NCI-H2107 (cell line): ENCODE data around the gene SPATS1.

Experiments
- DNase-seq: peaks from one replicate; lab custom pipeline; 2025; lab: John Stamatoyannopoulos, UW

The SPATS1 gene

DNA sequence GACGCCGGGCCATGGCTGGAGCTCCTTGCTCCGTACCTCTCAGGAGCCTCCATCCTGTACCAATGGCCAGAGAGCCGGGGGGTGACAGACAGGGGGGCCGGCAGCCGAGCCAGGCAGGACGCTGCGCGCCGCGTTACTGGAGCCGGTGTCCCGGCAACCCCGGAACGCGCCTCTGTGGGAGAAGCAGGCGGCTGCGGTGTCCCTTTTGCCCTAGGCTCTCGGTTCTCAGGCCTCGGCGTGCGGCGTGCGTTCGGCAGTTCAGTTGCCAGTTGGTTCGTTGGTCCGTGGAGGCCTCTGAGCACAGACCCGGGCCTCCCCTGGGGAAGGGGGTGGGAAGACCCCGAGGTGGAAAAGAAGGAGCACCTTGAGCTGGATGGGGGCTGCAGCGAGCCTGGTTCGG is at the start of gene SPATS1:
Gene SPATS1 (plus strand): TSS at position 162 of the 400 bp plus-strand sequence. CDS start 446 bp downstream, outside the sequence.
- DNase-seq, result no peak

- DNase-seq, result no peak
These were observed 49.6 kb upstream of the SPATS1 start for GRCh38 chr6:44292661-44293365.

DNA sequence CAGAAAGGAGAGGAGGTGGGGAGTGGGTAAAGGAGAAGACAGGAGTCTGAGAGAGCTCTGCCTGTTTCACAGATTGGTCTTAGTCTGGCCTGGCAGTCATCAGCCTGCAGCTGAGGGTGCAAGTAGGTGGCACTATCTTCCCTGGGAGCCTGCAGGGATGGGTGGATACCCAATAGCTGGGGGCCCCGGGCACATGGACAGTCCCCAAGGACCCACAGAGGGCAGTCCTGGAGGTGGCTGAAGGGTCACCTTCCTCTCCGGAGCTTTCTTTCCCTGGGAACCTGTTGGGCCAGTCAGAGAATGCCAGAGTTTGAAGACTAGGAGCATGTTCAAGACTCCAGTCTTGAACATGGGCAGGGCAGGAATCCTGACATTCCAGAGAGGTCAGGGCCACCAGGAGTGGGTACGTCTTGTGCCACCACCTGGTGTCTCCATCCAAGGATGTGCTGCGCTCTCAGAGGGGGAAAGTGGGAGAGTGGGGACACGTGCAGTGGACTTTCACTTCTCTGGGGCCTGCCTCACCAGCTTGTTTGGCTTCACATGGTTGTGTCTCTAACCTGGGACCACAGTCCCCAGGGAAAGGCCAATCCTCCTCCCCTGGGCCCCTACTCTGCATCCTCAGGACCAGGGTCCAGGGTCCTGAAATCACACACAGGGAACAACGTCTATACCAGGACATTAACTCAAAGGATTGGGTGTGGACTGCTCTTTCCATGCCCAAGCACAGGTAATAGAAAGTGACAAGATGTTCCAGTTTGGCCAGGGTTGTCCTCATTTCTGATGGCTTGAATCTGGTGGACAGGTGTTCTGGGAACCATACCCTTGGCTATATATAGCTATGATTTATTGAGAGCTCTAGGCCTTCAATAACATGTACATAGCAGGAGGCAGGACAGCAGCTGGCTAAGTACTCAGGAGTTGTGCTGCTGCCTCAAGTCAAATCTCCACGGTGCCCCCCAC is 47.3 kb upstream of the SPATS1 start:
- DNase-seq, result no peak

- DNase-seq, result no peak
These were observed 45.1 kb upstream of the SPATS1 start for GRCh38 chr6:44297063-44298038.

DNA sequence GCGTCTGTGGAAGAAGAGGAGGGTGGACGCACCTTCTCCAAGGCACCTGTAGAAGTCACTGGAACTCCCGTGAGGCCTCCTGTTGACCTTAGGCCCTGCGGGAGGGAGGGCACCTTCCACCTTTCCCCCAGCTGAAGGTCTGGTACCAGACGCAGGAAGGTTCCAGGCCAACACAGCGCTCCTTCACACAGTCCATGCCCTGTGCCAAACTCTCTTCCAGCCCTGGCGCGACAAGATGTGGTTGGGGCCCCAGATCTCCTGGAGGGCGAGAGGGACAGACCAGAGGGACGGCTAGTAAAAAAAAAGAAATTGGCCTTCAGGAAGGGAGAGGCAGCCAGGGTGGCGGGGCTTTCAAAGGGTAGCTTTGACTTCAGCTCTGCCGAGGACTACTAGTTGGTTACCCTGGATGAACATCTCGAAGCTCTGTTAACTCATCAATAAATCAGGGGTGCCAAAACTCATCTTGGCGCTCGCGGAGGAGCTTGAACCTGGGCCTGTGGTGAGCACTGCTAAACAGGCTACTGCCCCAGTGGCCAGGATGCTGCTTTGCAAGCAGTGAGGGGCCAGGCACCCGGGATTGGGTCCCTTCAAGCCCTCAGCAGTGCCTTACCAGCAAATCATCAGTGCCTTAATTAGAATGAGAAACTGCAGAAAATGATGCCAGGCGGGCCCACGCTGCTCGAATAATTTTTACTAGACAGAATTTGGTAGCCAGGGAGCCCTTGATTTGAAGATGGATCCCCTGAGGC is 44.2 kb upstream of the SPATS1 start:
- DNase-seq, result no peak

- no peak for DNase-seq
These were observed 43.6 kb upstream of the SPATS1 start for GRCh38 chr6:44298864-44299263.

DNA sequence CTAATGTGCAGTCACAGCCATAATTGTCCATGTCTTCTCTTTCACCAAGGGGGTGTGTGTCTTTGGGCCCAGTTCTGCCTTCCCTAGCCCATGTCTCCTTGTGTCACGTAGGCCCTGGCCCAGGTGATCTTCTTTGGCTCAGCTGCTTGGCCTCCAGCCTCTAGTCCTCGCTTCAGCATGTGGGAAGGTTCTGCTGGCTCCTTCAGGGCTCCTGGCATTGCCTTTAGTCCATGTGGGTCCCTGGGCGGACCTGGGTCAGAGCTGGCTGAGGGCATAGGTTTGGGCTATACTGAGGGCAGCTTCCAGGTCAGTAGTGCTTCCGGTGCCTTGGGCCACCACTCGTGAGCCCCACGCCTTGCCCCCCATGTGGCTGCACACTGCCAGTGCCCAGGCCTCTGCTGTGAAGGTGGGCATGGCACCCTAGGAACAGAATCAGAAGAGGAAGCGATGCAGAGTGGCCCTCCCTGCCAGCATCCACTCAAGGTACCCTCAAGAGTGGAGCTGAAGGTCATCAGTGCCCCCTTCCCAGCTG is 42.1 kb upstream of the SPATS1 start:
- DNase-seq, result no peak

GRCh38 chr6:44301106-44301505 is 41.3 kb upstream of the SPATS1 start:
- DNase-seq, result no peak

GRCh38 chr6:44301782-44302564 is 40.5 kb upstream of the SPATS1 start:
- DNase-seq, result no peak

- DNase-seq, result no peak
These were observed 39.6 kb upstream of the SPATS1 start for GRCh38 chr6:44302856-44303255.

- no peak for DNase-seq
These were observed 38.6 kb upstream of the SPATS1 start for GRCh38 chr6:44303842-44304241.

GRCh38 chr6:44304282-44305199 is 37.9 kb upstream of the SPATS1 start:
- no peak for DNase-seq

DNA sequence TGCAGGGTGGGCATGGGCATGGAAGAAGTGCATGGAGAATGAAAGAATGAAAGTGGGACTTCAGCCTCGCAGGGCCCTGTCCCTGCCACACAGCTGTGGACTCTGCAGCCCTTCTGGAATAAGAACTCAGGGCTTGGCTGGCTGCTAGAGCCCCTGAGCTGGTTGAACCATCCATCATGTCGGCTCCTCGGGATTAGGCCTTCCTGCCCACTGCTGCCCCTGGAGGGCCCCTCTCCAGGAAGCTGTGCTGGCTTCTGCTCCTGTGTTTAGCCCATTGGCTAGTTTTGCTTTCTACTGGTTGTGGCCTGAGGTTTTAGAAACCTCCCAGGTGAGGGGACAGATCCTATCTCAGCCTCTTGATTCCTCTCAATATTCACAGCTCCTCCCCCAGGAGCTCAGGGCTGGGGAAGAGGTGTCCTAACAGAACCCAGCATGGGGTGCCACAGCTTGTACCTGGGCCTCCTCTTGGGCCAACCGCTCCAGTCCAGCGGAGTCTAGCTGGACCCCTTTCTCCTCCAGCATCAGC is 37.2 kb upstream of the SPATS1 start:
- DNase-seq, result no peak

GRCh38 chr6:44306710-44307109 is 35.7 kb upstream of the SPATS1 start:
- no peak for DNase-seq

DNA sequence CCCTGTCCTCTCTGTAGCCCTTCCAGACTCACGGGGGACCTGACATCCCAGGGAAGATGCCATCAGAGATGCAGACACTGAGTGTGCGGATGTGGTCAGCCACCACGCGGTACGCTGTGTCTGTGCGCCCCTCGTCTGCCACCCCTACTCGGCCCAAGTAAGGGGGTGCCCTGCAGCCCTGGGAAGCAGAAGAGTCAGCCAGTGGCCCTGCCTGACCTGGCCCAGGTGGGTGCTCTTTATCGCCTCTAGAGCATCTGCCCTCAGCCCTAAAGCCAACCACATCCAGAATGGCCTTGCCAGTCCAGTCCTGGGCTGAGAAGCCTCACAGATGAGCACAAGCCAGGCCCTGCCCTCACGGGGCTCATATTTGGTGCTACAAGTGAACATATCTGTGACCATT is 35.2 kb upstream of the SPATS1 start:
- no peak for DNase-seq

GRCh38 chr6:44309092-44309491 is 33.4 kb upstream of the SPATS1 start:
- DNase-seq, result no peak

GRCh38 chr6:44309631-44310030 is 32.8 kb upstream of the SPATS1 start:
- no peak for DNase-seq

DNA sequence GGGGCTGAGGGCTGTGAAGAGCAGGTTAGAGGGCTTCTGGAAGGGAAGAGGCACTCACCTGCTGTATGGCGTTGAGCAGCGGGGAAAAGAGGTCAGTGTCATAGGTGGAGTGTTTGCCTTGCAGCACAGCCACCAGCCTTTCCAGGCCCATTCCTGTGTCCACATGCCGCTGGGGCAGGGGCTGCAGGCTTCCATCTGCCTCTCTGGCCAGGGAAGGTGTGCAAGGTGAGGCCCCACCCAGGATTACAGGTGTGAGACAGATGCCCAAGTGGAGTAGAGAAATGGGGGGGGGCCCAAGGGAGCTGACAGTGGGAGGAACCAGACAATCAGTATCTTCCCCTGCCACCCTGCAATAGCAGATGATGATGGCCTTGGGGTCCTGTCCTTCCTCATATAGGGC is 32.2 kb upstream of the SPATS1 start:
- DNase-seq, result no peak

DNA sequence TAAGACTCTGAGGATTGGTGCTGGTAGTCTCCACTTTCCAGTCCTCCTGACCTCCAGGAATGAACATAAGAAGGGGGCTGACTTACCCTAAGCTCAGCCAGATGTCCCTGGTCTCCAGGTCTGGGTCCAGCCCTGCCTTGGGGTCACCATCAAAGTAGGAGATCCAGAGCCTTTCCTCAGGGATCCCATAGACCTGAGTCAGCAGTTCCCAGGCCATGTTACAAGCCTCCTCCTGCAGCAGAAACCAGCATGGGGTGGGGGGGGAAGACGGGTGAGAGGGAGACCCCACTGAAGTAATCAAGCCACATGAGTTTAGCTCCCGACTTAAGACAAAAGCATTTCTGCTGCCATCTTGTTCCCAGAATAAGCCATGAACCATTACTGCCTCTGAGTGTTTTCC is 31.1 kb upstream of the SPATS1 start:
- no peak for DNase-seq
